CD4-positive, CD25-positive, alpha-beta regulatory T cell (primary cell): ENCODE measurements around the gene ULBP1. TPM values are rescaled to one million over a fixed set of nuclear protein-coding genes. Genes with fewer than 3 reads are reported as not detected.
"Not testable (repeated sequence)": the region's sequence is repeated elsewhere in the genome, so short reads cannot be mapped to it uniquely, and the experiment has no call there.

ENCODE experiments used
- ATAC-seq, 2 donors: fragments of 150-1000 bp; cut with Tn5 transposase; one replicate each; pipeline ENCODE4 v1.10.0; 2021; ENCODE audit warnings: low read depth in 2 of 2, moderate number of reproducible peaks in 2 of 2, moderate library complexity in 1 of 2
- DNase-seq, 3 donors: peaks; one replicate each; pipeline versions ENCODE4 v3.0.0 to v3.0.0-alpha.2; 2012 to 2022; ENCODE audit warnings: mixed read lengths in 1 of 3
- H3K27ac ChIP-seq: one replicate; pipeline ENCODE4 v1.7.0; 2013; ENCODE audit warnings: mild to moderate bottlenecking, low read length; ENCODE audit not compliant: insufficient read depth, poor library complexity, severe bottlenecking
- H3K27me3 ChIP-seq: one replicate; pipeline ENCODE4 v1.7.0; 2013; ENCODE audit warnings: low read length; ENCODE audit not compliant: control insufficient read depth, insufficient read depth
- H3K36me3 ChIP-seq: one replicate; pipeline ENCODE4 v1.7.0; 2013; ENCODE audit warnings: mild to moderate bottlenecking, low read length, moderate library complexity; ENCODE audit not compliant: control insufficient read depth, insufficient read depth
- H3K4me1 ChIP-seq: 2 replicates; pipeline ENCODE4 v1.7.0; 2013; ENCODE audit warnings: mild to moderate bottlenecking, low read length; ENCODE audit not compliant: insufficient read depth, control insufficient read depth, poor library complexity, severe bottlenecking
- H3K4me3 ChIP-seq: one replicate; pipeline ENCODE4 v1.7.0; 2013; ENCODE audit warnings: low read depth, mild to moderate bottlenecking, low read length, moderate library complexity
- H3K9me3 ChIP-seq, 2 experiments: 1 replicate in 1 of 2; 2 replicates in 1 of 2; pipeline ENCODE4 v1.7.0; 2013; ENCODE audit warnings: low read length in 2 of 2, mild to moderate bottlenecking in 1 of 2, moderate library complexity in 1 of 2; ENCODE audit not compliant: control insufficient read depth in 2 of 2
- H3K27ac Mint-ChIP-seq, 3 donors: one replicate each; pipeline ENCODE4 v1.8.0; 2020 to 2022; ENCODE audit warnings: mild to moderate bottlenecking in 3 of 3, mixed read lengths in 3 of 3, moderate library complexity in 2 of 3
- H3K27me3 Mint-ChIP-seq: one replicate; pipeline ENCODE4 v1.8.0; 2022; ENCODE audit warnings: mild to moderate bottlenecking, mixed read lengths
- H3K36me3 Mint-ChIP-seq: one replicate; pipeline ENCODE4 v1.8.0; 2020; ENCODE audit warnings: mixed read lengths
- H3K4me1 Mint-ChIP-seq, 4 donors: one replicate each; pipeline ENCODE4 v1.8.0; 2020 to 2022; ENCODE audit warnings: mixed read lengths in 4 of 4, mild to moderate bottlenecking in 1 of 4
- H3K4me3 Mint-ChIP-seq, 4 donors: one replicate each; pipeline ENCODE4 v1.8.0; 2020 to 2022; ENCODE audit warnings: mild to moderate bottlenecking in 4 of 4, mixed read lengths in 4 of 4, moderate library complexity in 3 of 4
- H3K9me3 Mint-ChIP-seq, 7 donors: one replicate each; pipeline ENCODE4 v1.8.0; 2020 to 2022; ENCODE audit warnings: mixed read lengths in 7 of 7, mild to moderate bottlenecking in 3 of 7, moderate library complexity in 2 of 7
- polyA plus RNA-seq, 4 donors: library from polyadenylated mRNA; unstranded; fragments of 300-500 nt; fragmentation: Illumina TruSeq; gene quantifications; one replicate each; pipeline ENCODE4 v1.2.3, GENCODE V29; 2021
- total RNA-seq: library from RNA; stranded (reverse); gene quantifications from one replicate; pipeline ENCODE4 v1.2.3, GENCODE V29; 2022

Gene ULBP1
- total and polyA plus RNA-seq, 5 donors from 2014 or later: 0.64 TPM; not detected in 4

GRCh38 chr6:150004101-150004782 is 40.5 kb downstream of the ULBP1 start:
- peaks cover 5 to 57% (median 26%) of the 10 kb centered on the region in 4 donors for H3K4me1 Mint-ChIP-seq
- peak; percentile 51 to 62 (median 56) for DNase-seq
- no peaks in the 10 kb centered on the region for H3K36me3 ChIP-seq
- peak overlapping the region; percentile 82 to 96 (median 87) for H3K27ac Mint-ChIP-seq
- H3K9me3 Mint-ChIP-seq: no peaks in the 10 kb centered on the region
- H3K36me3 Mint-ChIP-seq: peaks cover 7% of the 10 kb centered on the region
- ATAC-seq: peak; percentile 49 to 58
- H3K9me3 ChIP-seq: no peaks in the 10 kb centered on the region
- peaks cover 36% of the 10 kb centered on the region for H3K27me3 Mint-ChIP-seq
- H3K4me3 Mint-ChIP-seq: peak overlapping the region; percentile 66 to 95 (median 94)
- peak overlapping the region; percentile 83 for H3K27ac ChIP-seq
- peak overlapping the region; percentile 66 for H3K4me3 ChIP-seq
- H3K4me1 ChIP-seq: peaks cover 24% of the 10 kb centered on the region
- peaks cover 5% of the 10 kb centered on the region for H3K27me3 ChIP-seq

GRCh38 chr6:150004783-150005717 is 41.3 kb downstream of the ULBP1 start:
- peaks cover 44% of the 10 kb centered on the region for H3K27me3 Mint-ChIP-seq
- peaks cover 24% of the 10 kb centered on the region for H3K4me1 ChIP-seq
- H3K27ac ChIP-seq: peak overlapping the region; percentile 83
- peaks cover 9% of the 10 kb centered on the region for H3K27me3 ChIP-seq
- peak overlapping the region; percentile 66 to 95 (median 94) for H3K4me3 Mint-ChIP-seq
- no peaks in the 10 kb centered on the region for H3K36me3 ChIP-seq
- peak overlapping the region; percentile 66 for H3K4me3 ChIP-seq
- DNase-seq (peak; percentile 83 to 91 (median 89)), ATAC-seq (peak; percentile 85 to 86)
- peak overlapping the region; percentile 56 to 96 (median 87) for H3K27ac Mint-ChIP-seq
- H3K4me1 Mint-ChIP-seq: peaks cover 5 to 57% (median 26%) of the 10 kb centered on the region in 4 donors
- H3K9me3 Mint-ChIP-seq: no peaks in the 10 kb centered on the region
- peaks cover 4% of the 10 kb centered on the region for H3K36me3 Mint-ChIP-seq
- no peaks in the 10 kb centered on the region for H3K9me3 ChIP-seq

- Mint-ChIP-seq H3K4me3 (peak overlapping the region; percentile 66 to 95 (median 94)), H3K27ac (peak overlapping the region; percentile 36 to 87 (median 56)), H3K27me3 (peaks cover 53% of the 10 kb centered on the region), H3K36me3 (peaks cover 4% of the 10 kb centered on the region), H3K4me1 (peaks cover 3 to 48% (median 24%) of the 10 kb centered on the region in 4 donors), H3K9me3 (no peaks in the 10 kb centered on the region)
- H3K4me1 ChIP-seq: peaks cover 22% of the 10 kb centered on the region
- peaks cover 12% of the 10 kb centered on the region for H3K27me3 ChIP-seq
- H3K9me3 ChIP-seq: no peaks in the 10 kb centered on the region
- no peak for ATAC-seq
- peak overlapping the region; percentile 63 for H3K4me3 ChIP-seq
- peak overlapping the region; percentile 83 for H3K27ac ChIP-seq
- no peaks in the 10 kb centered on the region for H3K36me3 ChIP-seq
- DNase-seq: no peak
These were observed 42.3 kb downstream of the ULBP1 start for GRCh38 chr6:150005761-150006651.

- H3K4me1 ChIP-seq: peaks cover 16% of the 10 kb centered on the region
- Mint-ChIP-seq H3K4me1 (peaks cover 0 to 38% (median 17%) of the 10 kb centered on the region in 4 donors), H3K9me3 (no peaks in the 10 kb centered on the region), H3K27ac (no peak overlapping the region), H3K4me3 (peak overlapping the region; percentile 22 to 72 (median 64)), H3K27me3 (peaks cover 63% of the 10 kb centered on the region), H3K36me3 (no peaks in the 10 kb centered on the region)
- H3K9me3 ChIP-seq: no peaks in the 10 kb centered on the region
- H3K36me3 ChIP-seq: no peaks in the 10 kb centered on the region
- H3K4me3 ChIP-seq: no peak overlapping the region
- no peak overlapping the region for H3K27ac ChIP-seq
- ATAC-seq: no peak
- DNase-seq: peak in 2 of 3 donors; percentile 24 to 52
- H3K27me3 ChIP-seq: peaks cover 19% of the 10 kb centered on the region
These were observed 43.3 kb downstream of the ULBP1 start for GRCh38 chr6:150006961-150007464.

- Histone ChIP-seq H3K36me3 (no peaks in the 10 kb centered on the region), H3K27ac (no peak overlapping the region), H3K27me3 (peaks cover 28% of the 10 kb centered on the region), H3K4me1 (peaks cover 16% of the 10 kb centered on the region), H3K4me3 (no peak overlapping the region), H3K9me3 (no peaks in the 10 kb centered on the region)
- ATAC-seq (no peak), DNase-seq (no peak)
- Mint-ChIP-seq H3K9me3 (no peaks in the 10 kb centered on the region), H3K4me1 (peaks cover 0 to 32% (median 17%) of the 10 kb centered on the region in 4 donors), H3K36me3 (no peaks in the 10 kb centered on the region), H3K27me3 (peaks cover 78% of the 10 kb centered on the region), H3K27ac (no peak overlapping the region), H3K4me3 (no peak overlapping the region)
These were observed 44.8 kb downstream of the ULBP1 start for GRCh38 chr6:150008588-150008987.

GRCh38 chr6:150012846-150013784 is 49.4 kb downstream of the ULBP1 start:
- H3K27ac Mint-ChIP-seq, H3K4me1 ChIP-seq, H3K27ac ChIP-seq, H3K4me3 ChIP-seq, ATAC-seq, H3K36me3 ChIP-seq, H3K36me3 Mint-ChIP-seq, H3K4me3 Mint-ChIP-seq, H3K9me3 ChIP-seq, DNase-seq, H3K9me3 Mint-ChIP-seq: not testable (repeated sequence)
- Mint-ChIP-seq H3K27me3 (peaks cover 95% of the 10 kb centered on the region), H3K4me1 (peaks cover 0 to 17% (median 14%) of the 10 kb centered on the region in 4 donors)
- H3K27me3 ChIP-seq: peaks cover 48% of the 10 kb centered on the region
